ENCODE measurements around the gene MUL1. TPM values are rescaled to one million over a fixed set of nuclear protein-coding genes. Genes with fewer than 3 reads are reported as not detected.

The MUL1 gene
- total RNA-seq, 1 donor from 2014 or later: 30.1 TPM

- Histone ChIP-seq H2AFZ (ENCODE audit: low read depth, low read length) (no peak overlapping the region), H3K4me2 (ENCODE audit: low read length) (no peak overlapping the region), H3K4me3 (ENCODE audit: insufficient read depth, low read depth, low read length) (no peak overlapping the region), H3K4me1 (ENCODE audit: insufficient read depth, low read length) (peaks cover 11% of the 10 kb centered on the region), H3K27me3 (ENCODE audit: insufficient read depth, low read length) (no peaks in the 10 kb centered on the region), H3K27ac (ENCODE audit: low read depth, low read length) (no peak overlapping the region), H3K79me2 (ENCODE audit: insufficient read depth, low read length) (peaks cover 25% of the 10 kb centered on the region), H3K9ac (ENCODE audit: low read length) (no peak overlapping the region), H4K20me1 (ENCODE audit: insufficient read depth, low read length) (peaks cover 27% of the 10 kb centered on the region), H3K36me3 (ENCODE audit: insufficient read depth, low read length) (peaks cover 27% of the 10 kb centered on the region), H3K9me3 (ENCODE audit: insufficient read depth, low read depth, low read length) (no peaks in the 10 kb centered on the region)
- H3K9me3 Mint-ChIP-seq (ENCODE audit: unreplicated experiment): no peaks in the 10 kb centered on the region
- H3K27ac Mint-ChIP-seq (ENCODE audit: unreplicated experiment): no peak overlapping the region
- H3K27me3 Mint-ChIP-seq (ENCODE audit: low read depth, unreplicated experiment): no peaks in the 10 kb centered on the region
- peaks cover 5% of the 10 kb centered on the region for H3K4me1 Mint-ChIP-seq (ENCODE audit: low read depth, unreplicated experiment)
- H3K4me3 Mint-ChIP-seq (ENCODE audit: unreplicated experiment): no peak overlapping the region
- no peak for TF ChIP-seq EZH2 (IDR thresholded peaks at IDR 0.05; ENCODE audit: insufficient read depth, low read length)
- TF ChIP-seq CTCF (IDR thresholded peaks at IDR 0.05; ENCODE audit: insufficient read depth, low read depth, low read length): no peak
- peaks cover 13% of the 10 kb centered on the region for H3K36me3 Mint-ChIP-seq (ENCODE audit: low read depth, unreplicated experiment)
- FAIRE-seq (no peak), DNase-seq (ENCODE audit: low read depth) (no peak)
Measured at GRCh38 chr1:20500716-20501115, 7.2 kb downstream of the MUL1 start.

- no peak overlapping the region for H3K4me3 Mint-ChIP-seq (ENCODE audit: unreplicated experiment)
- H3K4me1 ChIP-seq (ENCODE audit: insufficient read depth, low read length): peaks cover 21% of the 10 kb centered on the region
- H3K9ac ChIP-seq (ENCODE audit: low read length): no peak overlapping the region
- no peak overlapping the region for H3K27ac ChIP-seq (ENCODE audit: low read depth, low read length)
- H3K79me2 ChIP-seq (ENCODE audit: insufficient read depth, low read length): peaks cover 15% of the 10 kb centered on the region
- no peak overlapping the region for H2AFZ ChIP-seq (ENCODE audit: low read depth, low read length)
- H3K27me3 Mint-ChIP-seq (ENCODE audit: low read depth, unreplicated experiment): no peaks in the 10 kb centered on the region
- FAIRE-seq (no peak), DNase-seq (ENCODE audit: low read depth) (no peak)
- peaks cover 14% of the 10 kb centered on the region for H3K4me1 Mint-ChIP-seq (ENCODE audit: low read depth, unreplicated experiment)
- peaks cover 21% of the 10 kb centered on the region for H3K36me3 ChIP-seq (ENCODE audit: insufficient read depth, low read length)
- no peaks in the 10 kb centered on the region for H3K9me3 ChIP-seq (ENCODE audit: insufficient read depth, low read depth, low read length)
- H3K27ac Mint-ChIP-seq (ENCODE audit: unreplicated experiment): no peak overlapping the region
- no peaks in the 10 kb centered on the region for H3K27me3 ChIP-seq (ENCODE audit: insufficient read depth, low read length)
- no peak for TF ChIP-seq CTCF (IDR thresholded peaks at IDR 0.05; ENCODE audit: insufficient read depth, low read depth, low read length)
- no peak for TF ChIP-seq EZH2 (IDR thresholded peaks at IDR 0.05; ENCODE audit: insufficient read depth, low read length)
- H3K36me3 Mint-ChIP-seq (ENCODE audit: low read depth, unreplicated experiment): peaks cover 13% of the 10 kb centered on the region
- peaks cover 22% of the 10 kb centered on the region for H4K20me1 ChIP-seq (ENCODE audit: insufficient read depth, low read length)
- H3K9me3 Mint-ChIP-seq (ENCODE audit: unreplicated experiment): no peaks in the 10 kb centered on the region
- no peak overlapping the region for H3K4me3 ChIP-seq (ENCODE audit: insufficient read depth, low read depth, low read length)
- no peak overlapping the region for H3K4me2 ChIP-seq (ENCODE audit: low read length)
Measured at GRCh38 chr1:20499718-20500117, 8.2 kb downstream of the MUL1 start.

- Histone ChIP-seq H3K36me3 (ENCODE audit: insufficient read depth, low read length) (peaks cover 20% of the 10 kb centered on the region), H4K20me1 (ENCODE audit: insufficient read depth, low read length) (peaks cover 17% of the 10 kb centered on the region), H3K27me3 (ENCODE audit: insufficient read depth, low read length) (no peaks in the 10 kb centered on the region), H3K79me2 (ENCODE audit: insufficient read depth, low read length) (peaks cover 9% of the 10 kb centered on the region), H3K9ac (ENCODE audit: low read length) (no peak overlapping the region), H3K27ac (ENCODE audit: low read depth, low read length) (no peak overlapping the region), H3K4me3 (ENCODE audit: insufficient read depth, low read depth, low read length) (no peak overlapping the region), H3K4me2 (ENCODE audit: low read length) (no peak overlapping the region), H3K9me3 (ENCODE audit: insufficient read depth, low read depth, low read length) (no peaks in the 10 kb centered on the region), H3K4me1 (ENCODE audit: insufficient read depth, low read length) (peaks cover 27% of the 10 kb centered on the region), H2AFZ (ENCODE audit: low read depth, low read length) (no peak overlapping the region)
- FAIRE-seq: no peak
- no peak for DNase-seq (ENCODE audit: low read depth)
- peaks cover 18% of the 10 kb centered on the region for H3K4me1 Mint-ChIP-seq (ENCODE audit: low read depth, unreplicated experiment)
- peaks cover 11% of the 10 kb centered on the region for H3K36me3 Mint-ChIP-seq (ENCODE audit: low read depth, unreplicated experiment)
- H3K9me3 Mint-ChIP-seq (ENCODE audit: unreplicated experiment): no peaks in the 10 kb centered on the region
- H3K4me3 Mint-ChIP-seq (ENCODE audit: unreplicated experiment): no peak overlapping the region
- no peaks in the 10 kb centered on the region for H3K27me3 Mint-ChIP-seq (ENCODE audit: low read depth, unreplicated experiment)
- H3K27ac Mint-ChIP-seq (ENCODE audit: unreplicated experiment): no peak overlapping the region
- no peak for TF ChIP-seq CTCF (IDR thresholded peaks at IDR 0.05; ENCODE audit: insufficient read depth, low read depth, low read length)
- no peak for TF ChIP-seq EZH2 (IDR thresholded peaks at IDR 0.05; ENCODE audit: insufficient read depth, low read length)
Measured at GRCh38 chr1:20499105-20499504, 8.8 kb downstream of the MUL1 start.

Data from astrocyte (in vitro differentiated cells and primary cell).